Mesodermal cell (in vitro differentiated cells): Measurements from ENCODE around the gene HDC. TPM values are rescaled to one million over a fixed set of nuclear protein-coding genes. Genes with fewer than 3 reads are reported as not detected.

ENCODE experiments used
- H3K27ac ChIP-seq: 2 replicates; pipeline ENCODE4 v1.7.0; 2013; ENCODE audit warnings: mild to moderate bottlenecking, low read depth, low read length, moderate library complexity; ENCODE audit not compliant: severe bottlenecking
- H3K36me3 ChIP-seq: 2 replicates; pipeline ENCODE4 v1.7.1; 2013; ENCODE audit warnings: mild to moderate bottlenecking, low read length, moderate library complexity; ENCODE audit not compliant: control insufficient read depth, insufficient read depth
- H3K4me1 ChIP-seq: one replicate; pipeline ENCODE4 v1.7.1; 2013; ENCODE audit warnings: mild to moderate bottlenecking, low read length; ENCODE audit not compliant: insufficient read depth, control insufficient read depth, poor library complexity, severe bottlenecking
- H3K4me3 ChIP-seq: 2 replicates; pipeline ENCODE4 v1.7.0; 2013; ENCODE audit warnings: low read length, control low read depth, mild to moderate bottlenecking; ENCODE audit not compliant: insufficient read depth, poor library complexity, severe bottlenecking; ENCODE audit errors: extremely low read depth
- H3K9me3 ChIP-seq: 2 replicates; pipeline ENCODE4 v1.7.1; 2013; ENCODE audit warnings: mild to moderate bottlenecking, low read length, moderate library complexity; ENCODE audit not compliant: control insufficient read depth
- WGBS, 2 experiments: methylation state at CpG; one replicate each; pipeline ENCODE4 v1.1.5; 2013; ENCODE audit warnings: missing lambda C conversion rate in 2 of 2; ENCODE audit not compliant: insufficient coverage in 2 of 2; 5-methylcytosine and 5-hydroxymethylcytosine counted together
- polyA plus RNA-seq, 2 experiments: library from polyadenylated mRNA; stranded (reverse); fragments of 50-300 nt; gene quantifications; one replicate each; pipeline ENCODE4 v1.2.3, GENCODE V29; 2013

Gene HDC, protein sequence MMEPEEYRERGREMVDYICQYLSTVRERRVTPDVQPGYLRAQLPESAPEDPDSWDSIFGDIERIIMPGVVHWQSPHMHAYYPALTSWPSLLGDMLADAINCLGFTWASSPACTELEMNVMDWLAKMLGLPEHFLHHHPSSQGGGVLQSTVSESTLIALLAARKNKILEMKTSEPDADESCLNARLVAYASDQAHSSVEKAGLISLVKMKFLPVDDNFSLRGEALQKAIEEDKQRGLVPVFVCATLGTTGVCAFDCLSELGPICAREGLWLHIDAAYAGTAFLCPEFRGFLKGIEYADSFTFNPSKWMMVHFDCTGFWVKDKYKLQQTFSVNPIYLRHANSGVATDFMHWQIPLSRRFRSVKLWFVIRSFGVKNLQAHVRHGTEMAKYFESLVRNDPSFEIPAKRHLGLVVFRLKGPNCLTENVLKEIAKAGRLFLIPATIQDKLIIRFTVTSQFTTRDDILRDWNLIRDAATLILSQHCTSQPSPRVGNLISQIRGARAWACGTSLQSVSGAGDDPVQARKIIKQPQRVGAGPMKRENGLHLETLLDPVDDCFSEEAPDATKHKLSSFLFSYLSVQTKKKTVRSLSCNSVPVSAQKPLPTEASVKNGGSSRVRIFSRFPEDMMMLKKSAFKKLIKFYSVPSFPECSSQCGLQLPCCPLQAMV
- polyA plus RNA-seq (2013, experiment 1 of 2), result 0.96 TPM
- polyA plus RNA-seq (2013, experiment 2 of 2), result 1.1 TPM

DNA sequence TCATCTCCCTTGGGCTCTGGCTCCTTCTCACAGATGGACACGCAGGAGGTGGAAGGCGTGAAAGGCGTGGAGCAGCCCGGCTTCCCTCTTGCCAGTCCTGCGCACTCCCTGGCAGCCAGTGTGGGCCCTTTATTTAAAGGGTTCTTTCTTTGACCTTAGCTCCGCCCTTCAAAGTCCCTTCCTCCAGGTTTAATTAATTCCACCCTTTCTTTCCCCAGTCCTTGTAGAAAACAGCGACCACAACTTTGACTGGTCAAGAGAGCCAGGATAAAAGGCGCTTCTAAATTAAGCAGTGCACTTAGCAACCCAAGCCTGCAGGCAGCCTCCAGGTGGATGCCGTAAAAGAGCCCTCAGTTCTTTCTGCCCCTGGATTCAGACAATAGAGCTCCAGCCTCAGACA, at the start of gene HDC:
Gene HDC, minus strand, starts transcription at position 107 of the 400 bp plus-strand sequence. Its CDS starts 103 bp downstream, at position 4.
- WGBS, 2 experiments, result 76 to 80% methylated on average over 9 of the region's 9 CpGs
- no peak within 1 kb of the TSS for H3K4me3 ChIP-seq
- no peak within 1 kb of the TSS for H3K27ac ChIP-seq
- no peaks in the 10 kb centered on the region for H3K9me3 ChIP-seq
- no peaks in the 10 kb centered on the region for H3K36me3 ChIP-seq
- peaks cover 2% of the 10 kb centered on the region for H3K4me1 ChIP-seq

DNA sequence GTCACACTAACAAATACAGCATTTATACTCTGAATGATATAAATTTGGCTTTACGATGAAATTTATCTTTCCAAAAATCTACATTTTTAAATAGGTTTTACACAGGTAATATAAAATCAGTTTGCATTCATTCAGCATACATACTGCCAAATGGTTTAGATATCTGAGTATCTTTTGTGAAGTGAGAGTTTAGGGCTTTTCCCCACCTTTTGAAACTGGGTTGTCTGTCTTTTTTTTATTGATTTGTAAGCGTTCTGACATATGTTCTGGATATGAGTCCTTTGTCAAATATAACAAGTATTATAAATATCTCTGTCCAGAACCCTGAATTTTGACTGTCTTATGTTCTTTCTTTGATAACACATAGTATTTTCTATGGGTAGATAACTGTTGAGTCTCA, 47.1 kb upstream of the HDC start:
- Histone ChIP-seq H3K4me3 (no peak overlapping the region), H3K36me3 (peaks cover 12% of the 10 kb centered on the region), H3K4me1 (no peaks in the 10 kb centered on the region), H3K27ac (no peak overlapping the region), H3K9me3 (peaks cover 8% of the 10 kb centered on the region)
- no CpG with 5 or more reads among the region's 2 CpGs for WGBS, 2 experiments

DNA sequence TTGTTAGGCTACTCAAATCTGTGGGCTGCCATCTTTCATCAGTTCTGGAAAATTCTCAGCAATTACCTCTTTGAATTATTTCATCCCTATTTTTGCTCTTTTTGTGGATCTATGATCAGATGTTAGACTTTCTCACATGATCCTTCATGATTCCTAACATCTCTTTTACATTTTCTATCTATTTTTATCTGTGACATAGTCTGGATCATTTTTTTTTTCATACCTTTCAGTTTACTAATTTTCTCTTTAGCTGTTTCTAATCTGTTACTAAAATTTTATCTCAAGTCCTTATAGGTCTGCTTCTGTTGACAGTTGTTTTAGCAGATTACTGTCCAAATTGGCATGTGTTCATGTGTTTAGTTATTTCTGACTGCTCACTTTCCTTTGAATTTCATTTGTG, 42.3 kb upstream of the HDC start:
- no peak overlapping the region for H3K27ac ChIP-seq
- H3K9me3 ChIP-seq, result peaks cover 12% of the 10 kb centered on the region
- H3K36me3 ChIP-seq, result peaks cover 46% of the 10 kb centered on the region
- H3K4me1 ChIP-seq, result no peaks in the 10 kb centered on the region
- no peak overlapping the region for H3K4me3 ChIP-seq

DNA sequence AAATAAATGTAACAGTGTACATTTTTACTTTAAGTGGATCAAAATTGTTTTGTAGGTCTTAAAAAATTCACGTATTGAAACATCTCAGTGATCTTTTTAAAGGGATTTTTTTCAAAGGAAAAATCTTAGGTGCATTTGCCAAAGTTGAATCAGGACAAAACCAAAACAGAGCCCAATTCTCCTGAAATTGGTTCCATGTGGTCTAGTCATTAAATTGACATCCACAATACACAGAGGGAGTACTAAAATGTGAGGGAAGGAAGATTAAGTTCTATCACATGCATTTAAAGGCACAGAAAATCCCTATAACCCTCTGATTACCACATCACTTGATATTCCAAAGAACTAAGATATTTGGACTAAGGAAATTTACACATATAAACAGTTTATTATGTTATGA, 39.3 kb upstream of the HDC start:
- Histone ChIP-seq H3K36me3 (peaks cover 71% of the 10 kb centered on the region), H3K4me1 (no peaks in the 10 kb centered on the region), H3K27ac (no peak overlapping the region), H3K9me3 (peaks cover 12% of the 10 kb centered on the region), H3K4me3 (no peak overlapping the region)
- no CpG with 5 or more reads among the region's 1 CpG for WGBS, 2 experiments

DNA sequence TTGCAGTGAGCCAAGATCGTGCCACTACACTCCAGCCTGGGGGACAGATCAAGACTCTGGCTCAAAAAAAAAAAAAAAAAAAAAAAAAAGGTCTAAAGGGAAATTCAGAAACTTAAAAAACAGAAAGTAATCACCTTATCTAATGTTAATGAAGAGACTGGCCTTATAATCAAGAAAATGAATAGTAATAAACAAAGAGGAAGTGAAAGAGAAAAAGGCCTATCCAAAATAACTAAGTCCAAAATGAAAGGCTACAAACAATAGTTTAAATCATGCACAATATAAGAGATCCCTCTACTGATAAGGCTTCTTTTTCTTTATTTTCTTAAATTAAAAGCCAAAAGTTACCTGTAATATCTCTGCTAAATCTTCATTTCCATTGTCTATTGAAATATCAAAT, 37.1 kb upstream of the HDC start:
- no CpG with 5 or more reads among the region's 1 CpG for WGBS, 2 experiments
- no peak overlapping the region for H3K27ac ChIP-seq
- H3K36me3 ChIP-seq, result peaks cover 75% of the 10 kb centered on the region
- H3K9me3 ChIP-seq, result peaks cover 4% of the 10 kb centered on the region
- no peaks in the 10 kb centered on the region for H3K4me1 ChIP-seq
- no peak overlapping the region for H3K4me3 ChIP-seq

DNA sequence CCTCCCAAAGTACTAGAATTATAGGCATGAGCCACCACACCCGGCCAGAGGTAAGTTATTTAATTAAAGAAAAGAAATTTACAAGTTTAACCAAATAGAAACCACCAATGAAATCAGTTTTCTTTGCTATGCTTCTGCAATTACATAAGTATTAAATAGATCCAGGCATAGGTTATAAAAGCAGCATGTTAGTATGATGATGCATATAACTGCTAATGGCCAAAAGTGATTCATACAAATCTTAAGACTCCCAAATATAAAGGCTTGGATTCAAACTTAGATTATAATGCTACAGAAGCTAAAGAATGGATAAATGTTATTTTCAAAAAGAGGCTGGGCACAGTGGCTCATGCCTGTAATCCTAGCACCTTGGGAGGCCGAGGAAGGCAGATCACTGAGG, 32.8 kb upstream of the HDC start:
- no peak overlapping the region for H3K4me3 ChIP-seq
- H3K9me3 ChIP-seq, result no peaks in the 10 kb centered on the region
- WGBS, 2 experiments, result 100% methylated on average over 1 of the region's 2 CpGs; no CpG with 5 or more reads in 1 of the 2 experiments
- no peaks in the 10 kb centered on the region for H3K4me1 ChIP-seq
- H3K27ac ChIP-seq, result no peak overlapping the region
- H3K36me3 ChIP-seq, result peaks cover 63% of the 10 kb centered on the region

DNA sequence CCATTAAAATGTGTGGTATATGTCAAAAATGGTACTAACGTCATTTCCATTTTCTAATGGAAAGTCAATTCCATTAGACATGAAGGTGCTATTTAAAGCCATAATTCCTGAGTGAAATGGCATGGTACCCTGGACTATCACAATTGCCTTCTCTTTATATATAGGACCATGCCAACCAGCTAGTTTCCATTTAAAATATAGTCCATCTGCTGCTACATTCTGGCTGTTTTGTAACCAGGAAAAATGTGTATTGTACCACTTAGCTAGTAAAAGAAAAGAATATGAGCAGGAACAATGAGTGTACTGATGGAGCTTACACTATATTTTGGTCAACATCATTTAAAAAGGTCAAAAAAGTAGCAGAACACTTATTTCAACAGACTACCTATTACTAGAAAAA, 30.4 kb upstream of the HDC start:
- WGBS, 2 experiments, result no CpG with 5 or more reads among the region's 1 CpG
- no peaks in the 10 kb centered on the region for H3K9me3 ChIP-seq
- no peak overlapping the region for H3K27ac ChIP-seq
- no peaks in the 10 kb centered on the region for H3K4me1 ChIP-seq
- H3K4me3 ChIP-seq, result no peak overlapping the region
- H3K36me3 ChIP-seq, result peaks cover 61% of the 10 kb centered on the region

DNA sequence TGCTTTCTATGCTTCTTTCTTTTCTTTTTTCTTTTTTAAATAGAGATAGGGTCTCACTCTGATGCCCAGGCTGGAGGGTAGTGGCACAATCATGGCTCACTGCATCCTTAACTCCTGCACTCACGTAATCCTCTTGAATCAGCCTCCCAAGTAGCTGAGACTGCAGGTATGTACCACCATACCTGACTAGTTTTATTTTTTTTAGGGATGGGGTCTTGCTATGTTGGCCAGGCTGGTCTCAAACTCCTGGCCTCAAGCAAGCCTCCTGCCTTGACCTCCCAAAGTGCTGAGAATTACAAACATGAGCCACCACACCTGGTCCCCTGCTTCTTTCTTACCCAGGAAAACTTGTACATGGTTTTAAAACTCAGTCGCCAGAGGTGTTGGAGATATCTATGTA, 24.2 kb upstream of the HDC start:
- Histone ChIP-seq H3K4me1 (no peaks in the 10 kb centered on the region), H3K36me3 (peaks cover 54% of the 10 kb centered on the region), H3K4me3 (no peak overlapping the region), H3K27ac (no peak overlapping the region), H3K9me3 (no peaks in the 10 kb centered on the region)
- 100% methylated on average over 1 of the region's 2 CpGs; no CpG with 5 or more reads in 1 of the 2 experiments for WGBS, 2 experiments

DNA sequence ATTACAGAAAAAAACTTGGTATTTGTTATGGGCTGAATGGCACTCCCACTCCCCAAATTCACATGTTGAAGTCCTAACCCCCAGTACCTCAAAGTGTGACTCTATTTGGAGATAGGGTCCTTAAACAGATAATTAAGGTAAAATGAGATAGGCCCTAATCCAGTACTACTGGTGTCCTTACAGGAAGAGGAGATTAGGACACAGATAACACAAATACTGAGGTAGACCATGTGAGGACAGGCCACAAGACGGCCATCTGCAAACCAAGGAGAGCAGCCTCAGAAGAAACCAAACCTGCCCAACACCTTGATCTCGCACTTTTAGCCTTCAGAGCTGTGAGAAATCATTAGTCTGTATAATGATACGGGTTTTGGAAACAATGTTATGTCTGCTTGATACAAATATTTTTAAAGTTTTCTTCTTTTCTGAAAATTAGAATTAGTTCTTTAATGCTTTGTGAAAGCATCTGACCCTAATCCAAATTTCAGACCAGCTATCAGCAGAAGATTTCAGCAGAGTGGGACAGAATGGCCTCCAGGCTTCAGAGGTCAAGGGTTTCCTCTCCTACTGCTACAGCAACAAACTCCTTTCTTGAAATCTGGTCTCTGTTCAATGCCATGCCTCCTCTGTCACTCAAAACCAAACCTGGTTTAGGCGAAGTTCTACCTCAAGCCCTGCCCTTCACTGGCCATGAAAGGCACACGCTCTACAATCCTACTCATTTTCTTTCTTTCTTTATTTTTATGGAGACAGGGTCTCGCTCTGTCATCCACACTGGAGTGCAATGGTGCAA, 22.0 kb upstream of the HDC start:
- Histone ChIP-seq H3K9me3 (no peaks in the 10 kb centered on the region), H3K4me3 (no peak overlapping the region), H3K27ac (no peak overlapping the region), H3K4me1 (no peaks in the 10 kb centered on the region), H3K36me3 (peaks cover 59% of the 10 kb centered on the region)
- 82 to 98% methylated on average over 4 of the region's 6 CpGs for WGBS, 2 experiments

DNA sequence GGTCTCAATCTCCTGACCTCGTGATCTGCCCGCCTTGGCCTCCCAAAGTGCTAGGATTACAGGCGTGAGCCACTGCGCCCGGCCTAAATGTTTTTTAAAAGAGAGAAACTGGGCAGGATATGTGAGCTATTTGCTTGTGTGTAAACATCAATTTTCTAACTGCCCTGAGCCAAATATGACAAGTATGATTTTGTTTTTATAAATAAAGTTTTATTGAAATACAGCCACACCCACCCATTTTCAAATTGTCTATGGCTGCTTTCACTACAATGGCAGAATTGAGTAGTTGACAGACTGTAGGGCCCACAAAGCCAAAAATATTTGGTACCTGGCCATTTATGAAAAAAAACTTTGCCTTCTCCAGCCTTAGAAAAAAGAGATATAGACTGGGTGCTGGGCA, 15.9 kb upstream of the HDC start:
- Histone ChIP-seq H3K4me3 (no peak overlapping the region), H3K4me1 (no peaks in the 10 kb centered on the region), H3K36me3 (peaks cover 27% of the 10 kb centered on the region), H3K27ac (no peak overlapping the region), H3K9me3 (no peaks in the 10 kb centered on the region)
- WGBS, 2 experiments, result 70% methylated on average over 2 of the region's 5 CpGs; no CpG with 5 or more reads in 1 of the 2 experiments
